HEK293 (cell line): ENCODE data around the gene TSR3.

Experiments
- GLI2 ChIP-seq: fragments of 450-650 bp; formaldehyde crosslinking; IDR thresholded peaks from 2 replicates; pipeline ENCODE4; 2017; ENCODE audit warnings: missing biosample characterization, missing genetic modification characterization, low read depth, borderline replicate concordance
- KLF7 ChIP-seq: fragments of 450-650 bp; formaldehyde crosslinking; IDR thresholded peaks from 2 replicates; pipeline ENCODE4 v1.5.1; 2016; ENCODE audit warnings: missing biosample characterization, missing genetic modification characterization, borderline replicate concordance
- MYNN ChIP-seq: fragments of 450-650 bp; formaldehyde crosslinking; IDR thresholded peaks from 2 replicates; pipeline ENCODE4 v1.5.1; 2016; ENCODE audit warnings: missing biosample characterization, missing genetic modification characterization, borderline replicate concordance
- MZF1 ChIP-seq: fragments of 450-650 bp; formaldehyde crosslinking; IDR thresholded peaks from 2 replicates; pipeline ENCODE4 v1.5.1; 2017; ENCODE audit warnings: missing biosample characterization, missing genetic modification characterization, borderline replicate concordance
- PRDM1 ChIP-seq: fragments of 450-650 bp; formaldehyde crosslinking; IDR thresholded peaks from 2 replicates; pipeline ENCODE4; 2016; ENCODE audit warnings: missing biosample characterization, missing genetic modification characterization
- RBAK ChIP-seq: fragments of 450-650 bp; formaldehyde crosslinking; IDR thresholded peaks from 2 replicates; pipeline ENCODE4 v1.5.1; 2016; ENCODE audit warnings: missing biosample characterization, missing genetic modification characterization
- ZBTB10 ChIP-seq: fragments of 450-650 bp; formaldehyde crosslinking; IDR thresholded peaks from 2 replicates; pipeline ENCODE4 v1.5.1; 2016; ENCODE audit warnings: missing biosample characterization, missing genetic modification characterization
- ZNF10 ChIP-seq: fragments of 450-650 bp; formaldehyde crosslinking; IDR thresholded peaks from 2 replicates; pipeline ENCODE4 v1.5.1; 2017; ENCODE audit warnings: missing biosample characterization, missing genetic modification characterization
- ZNF133 ChIP-seq: fragments of 450-650 bp; formaldehyde crosslinking; IDR thresholded peaks from 2 replicates; pipeline ENCODE4 v1.5.1; 2016; ENCODE audit warnings: missing biosample characterization, missing genetic modification characterization
- ZNF146 ChIP-seq: fragments of 450-650 bp; formaldehyde crosslinking; IDR thresholded peaks from 2 replicates; pipeline ENCODE4 v1.5.1; 2016; ENCODE audit warnings: missing biosample characterization, missing genetic modification characterization
- ZNF280D ChIP-seq: fragments of 450-650 bp; formaldehyde crosslinking; IDR thresholded peaks from 2 replicates; pipeline ENCODE4 v1.5.1; 2016; ENCODE audit warnings: missing biosample characterization, missing genetic modification characterization
- ZNF350 ChIP-seq: fragments of 450-650 bp; formaldehyde crosslinking; IDR thresholded peaks from 2 replicates; pipeline ENCODE4 v1.5.0; 2017; ENCODE audit warnings: missing biosample characterization, mild to moderate bottlenecking, missing genetic modification characterization
- ZNF391 ChIP-seq: fragments of 450-650 bp; formaldehyde crosslinking; IDR thresholded peaks from 2 replicates; pipeline ENCODE4 v1.5.1; 2016; ENCODE audit warnings: low read depth, missing biosample characterization, missing genetic modification characterization, borderline replicate concordance
- ZNF398 ChIP-seq: fragments of 450-650 bp; formaldehyde crosslinking; IDR thresholded peaks from 2 replicates; pipeline ENCODE4 v1.5.1; 2017; ENCODE audit warnings: missing biosample characterization, missing genetic modification characterization
- ZNF426 ChIP-seq: fragments of 450-650 bp; formaldehyde crosslinking; IDR thresholded peaks from 2 replicates; pipeline ENCODE4 v1.5.1; 2017; ENCODE audit warnings: missing biosample characterization, missing genetic modification characterization, mild to moderate bottlenecking, inconsistent platforms, moderate library complexity
- ZNF513 ChIP-seq: fragments of 450-650 bp; IDR thresholded peaks from 2 replicates; pipeline ENCODE4 v1.5.1; 2018; ENCODE audit warnings: missing biosample characterization, missing genetic modification characterization
- ZNF600 ChIP-seq: fragments of 450-650 bp; formaldehyde crosslinking; IDR thresholded peaks from 2 replicates; pipeline ENCODE4 v1.5.1; 2016; ENCODE audit warnings: missing biosample characterization, missing genetic modification characterization
- ZNF629 ChIP-seq: fragments of 450-650 bp; formaldehyde crosslinking; IDR thresholded peaks from 2 replicates; pipeline ENCODE4 v1.5.1; 2017; ENCODE audit warnings: missing biosample characterization, missing genetic modification characterization
- ZNF654 ChIP-seq: fragments of 450-650 bp; formaldehyde crosslinking; IDR thresholded peaks from 2 replicates; pipeline ENCODE4 v1.5.1; 2016; ENCODE audit warnings: low read depth, missing biosample characterization, missing genetic modification characterization
- ZNF670 ChIP-seq: fragments of 450-650 bp; formaldehyde crosslinking; IDR thresholded peaks from 2 replicates; pipeline ENCODE4 v1.5.1; 2016; ENCODE audit warnings: missing biosample characterization, missing genetic modification characterization, low read depth
- ZNF776 ChIP-seq: fragments of 450-650 bp; formaldehyde crosslinking; IDR thresholded peaks from 2 replicates; pipeline ENCODE4 v1.5.0; 2017; ENCODE audit warnings: missing biosample characterization, missing genetic modification characterization, borderline replicate concordance
- ZSCAN16 ChIP-seq: fragments of 450-650 bp; formaldehyde crosslinking; IDR thresholded peaks from 2 replicates; pipeline ENCODE4 v1.5.1; 2016; ENCODE audit warnings: missing biosample characterization, missing genetic modification characterization
- ZXDB ChIP-seq: fragments of 450-650 bp; formaldehyde crosslinking; IDR thresholded peaks from 2 replicates; pipeline ENCODE4 v1.5.1; 2016; ENCODE audit warnings: missing biosample characterization, missing genetic modification characterization
- TF ChIP-seq, protein P1 (sequence below): fragments of 450-650 bp; formaldehyde crosslinking; IDR thresholded peaks from 2 replicates; pipeline ENCODE4 v1.5.1; 2016; ENCODE audit warnings: missing biosample characterization, missing genetic modification characterization, borderline replicate concordance

Gene TSR3

GRCh38 chr16:1379304-1380076 lies 27.8 kb upstream of the TSR3 start (continued):
- TF ChIP-seq ZNF391 (tag by site-specific recombination): no peak
- TF ChIP-seq ZNF513: no peak
- no peak for TF ChIP-seq ZNF280D (tag by site-specific recombination)
- TF ChIP-seq MYNN (tag by site-specific recombination): no peak
- no peak for TF ChIP-seq ZBTB10
- TF ChIP-seq ZXDB (tag by site-specific recombination): no peak; the same call in none of the 2 replicates
- TF ChIP-seq ZNF350: no peak
- TF ChIP-seq ZNF654: no peak
- TF ChIP-seq ZNF146: no peak
- TF ChIP-seq ZNF776: no peak
- TF ChIP-seq ZNF426 (tag by site-specific recombination): no peak
- no peak for TF ChIP-seq ZNF398 (tag by site-specific recombination)
- TF ChIP-seq, protein P1, sequence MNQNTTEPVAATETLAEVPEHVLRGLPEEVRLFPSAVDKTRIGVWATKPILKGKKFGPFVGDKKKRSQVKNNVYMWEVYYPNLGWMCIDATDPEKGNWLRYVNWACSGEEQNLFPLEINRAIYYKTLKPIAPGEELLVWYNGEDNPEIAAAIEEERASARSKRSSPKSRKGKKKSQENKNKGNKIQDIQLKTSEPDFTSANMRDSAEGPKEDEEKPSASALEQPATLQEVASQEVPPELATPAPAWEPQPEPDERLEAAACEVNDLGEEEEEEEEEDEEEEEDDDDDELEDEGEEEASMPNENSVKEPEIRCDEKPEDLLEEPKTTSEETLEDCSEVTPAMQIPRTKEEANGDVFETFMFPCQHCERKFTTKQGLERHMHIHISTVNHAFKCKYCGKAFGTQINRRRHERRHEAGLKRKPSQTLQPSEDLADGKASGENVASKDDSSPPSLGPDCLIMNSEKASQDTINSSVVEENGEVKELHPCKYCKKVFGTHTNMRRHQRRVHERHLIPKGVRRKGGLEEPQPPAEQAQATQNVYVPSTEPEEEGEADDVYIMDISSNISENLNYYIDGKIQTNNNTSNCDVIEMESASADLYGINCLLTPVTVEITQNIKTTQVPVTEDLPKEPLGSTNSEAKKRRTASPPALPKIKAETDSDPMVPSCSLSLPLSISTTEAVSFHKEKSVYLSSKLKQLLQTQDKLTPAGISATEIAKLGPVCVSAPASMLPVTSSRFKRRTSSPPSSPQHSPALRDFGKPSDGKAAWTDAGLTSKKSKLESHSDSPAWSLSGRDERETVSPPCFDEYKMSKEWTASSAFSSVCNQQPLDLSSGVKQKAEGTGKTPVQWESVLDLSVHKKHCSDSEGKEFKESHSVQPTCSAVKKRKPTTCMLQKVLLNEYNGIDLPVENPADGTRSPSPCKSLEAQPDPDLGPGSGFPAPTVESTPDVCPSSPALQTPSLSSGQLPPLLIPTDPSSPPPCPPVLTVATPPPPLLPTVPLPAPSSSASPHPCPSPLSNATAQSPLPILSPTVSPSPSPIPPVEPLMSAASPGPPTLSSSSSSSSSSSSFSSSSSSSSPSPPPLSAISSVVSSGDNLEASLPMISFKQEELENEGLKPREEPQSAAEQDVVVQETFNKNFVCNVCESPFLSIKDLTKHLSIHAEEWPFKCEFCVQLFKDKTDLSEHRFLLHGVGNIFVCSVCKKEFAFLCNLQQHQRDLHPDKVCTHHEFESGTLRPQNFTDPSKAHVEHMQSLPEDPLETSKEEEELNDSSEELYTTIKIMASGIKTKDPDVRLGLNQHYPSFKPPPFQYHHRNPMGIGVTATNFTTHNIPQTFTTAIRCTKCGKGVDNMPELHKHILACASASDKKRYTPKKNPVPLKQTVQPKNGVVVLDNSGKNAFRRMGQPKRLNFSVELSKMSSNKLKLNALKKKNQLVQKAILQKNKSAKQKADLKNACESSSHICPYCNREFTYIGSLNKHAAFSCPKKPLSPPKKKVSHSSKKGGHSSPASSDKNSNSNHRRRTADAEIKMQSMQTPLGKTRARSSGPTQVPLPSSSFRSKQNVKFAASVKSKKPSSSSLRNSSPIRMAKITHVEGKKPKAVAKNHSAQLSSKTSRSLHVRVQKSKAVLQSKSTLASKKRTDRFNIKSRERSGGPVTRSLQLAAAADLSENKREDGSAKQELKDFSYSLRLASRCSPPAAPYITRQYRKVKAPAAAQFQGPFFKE: no peak
- no peak for TF ChIP-seq MZF1 (tag by site-specific recombination)
- no peak for TF ChIP-seq PRDM1
- no peak for TF ChIP-seq ZNF133 (tag by site-specific recombination)
- no peak for TF ChIP-seq ZNF10 (tag by site-specific recombination)
- TF ChIP-seq KLF7: no peak
- no peak for TF ChIP-seq ZSCAN16 (tag by site-specific recombination)
- TF ChIP-seq ZNF600: peak; percentile 5; the same call in 1 of the 2 replicates
- TF ChIP-seq ZNF629 (tag by site-specific recombination): no peak
- no peak for TF ChIP-seq ZNF670 (tag by site-specific recombination)
- no peak for TF ChIP-seq RBAK (tag by site-specific recombination)
- no peak for TF ChIP-seq GLI2 (tag by site-specific recombination)
